ENCODE results near the gene THRAP3. TPM values are rescaled to one million over a fixed set of nuclear protein-coding genes. Genes with fewer than 3 reads are reported as not detected.
"Not testable (repeated sequence)": the region's sequence is repeated elsewhere in the genome, so short reads cannot be mapped to it uniquely, and the experiment has no call there.

The THRAP3 gene
- total and polyA plus RNA-seq, 2 of the 8 experiments (the other 6 are each of a cell fraction or from before 2014, with no cell fraction given) = 40.2 to 183 TPM

GRCh38 chr1:36221901-36222300 lies 2.3 kb upstream of the THRAP3 start:
- H2BK120ac ChIP-seq (replicated peaks; ENCODE audit: low read depth, low read length); H3K36me3 ChIP-seq (ENCODE audit: control insufficient read depth in 2 of 4, insufficient read depth in 4 of 4, low read length in 3 of 4); H3K79me1 ChIP-seq (ENCODE audit: low read depth, low read length); H3K23ac ChIP-seq (ENCODE audit: insufficient read length); H2AFZ ChIP-seq (ENCODE audit: low read length); H3K4me3 ChIP-seq (ENCODE audit: extremely low read depth in 1 of 4, insufficient read depth in 2 of 4, low read depth in 3 of 4, low read length in 4 of 4); DNase-seq (ENCODE audit: low read depth in 1 of 2, low spot score in 2 of 2); H4K91ac ChIP-seq (replicated peaks; ENCODE audit: insufficient read length, low read length); H2BK5ac ChIP-seq (ENCODE audit: low read depth, low read length); H3K14ac ChIP-seq (ENCODE audit: insufficient read length); FAIRE-seq; H3K27ac ChIP-seq (ENCODE audit: low read depth, low read length); H3K4ac ChIP-seq (replicated peaks; ENCODE audit: insufficient read length, low read depth, low read length); H3K4me2 ChIP-seq (ENCODE audit: insufficient read depth in 1 of 2, low read depth in 2 of 2, low read length in 2 of 2); H3K4me1 ChIP-seq (replicated peaks in 1 of 4; ENCODE audit: control insufficient read depth in 3 of 4, insufficient read depth in 4 of 4, low read length in 3 of 4); H2BK12ac ChIP-seq (ENCODE audit: low read depth, low read length); H3K23me2 ChIP-seq (ENCODE audit: low read depth, low read length); H2AK5ac ChIP-seq (ENCODE audit: low read depth, low read length); H3K9me3 ChIP-seq (ENCODE audit: insufficient read depth in 2 of 2, low read depth in 1 of 2, low read length in 1 of 2); H4K8ac ChIP-seq (ENCODE audit: extremely low read depth, insufficient read depth, low read length); H2BK20ac ChIP-seq (ENCODE audit: low read length); H4K5ac ChIP-seq (ENCODE audit: insufficient read length, low read depth, low read length); H2BK15ac ChIP-seq (ENCODE audit: low read length); H3K18ac ChIP-seq (ENCODE audit: extremely low read depth, low read length); H3K27me3 ChIP-seq (replicated peaks in 1 of 4; ENCODE audit: control insufficient read depth in 3 of 4, extremely low read depth in 1 of 4, insufficient read depth in 3 of 4, low read length in 3 of 4); H3K9ac ChIP-seq (replicated peaks in 1 of 4; ENCODE audit: extremely low read depth in 1 of 4, low read depth in 3 of 4, low read length in 3 of 4); H3K56ac ChIP-seq (replicated peaks; ENCODE audit: insufficient read length, low read depth, low read length): not testable (repeated sequence)
- ChIA-PET CTCF (ENCODE audit: partially characterized antibody) (interaction anchor here (0.7 to 6.4 kb wide), 4 partner anchors 34 to 125 kb away, joined by 3 to 38 read pairs (median 18); partner anchors contain the start of gene TRAPPC3), POLR2A (ENCODE audit: partially characterized antibody) (interaction anchor here (5.0 kb wide), 1 partner anchor 18 kb away, joined by 48 read pairs; no protein-coding TSS in a partner anchor)
- Histone ChIP-seq H3K79me2 (ENCODE audit: control insufficient read depth in 1 of 2, insufficient read depth in 2 of 2, low read length in 2 of 2) (peaks cover 21 to 26% of the 10 kb centered on the region in 2 experiments), H4K20me1 (replicated peaks in 1 of 2; ENCODE audit: control insufficient read depth in 1 of 2, insufficient read depth in 2 of 2, low read length in 2 of 2) (peaks cover 11 to 13% of the 10 kb centered on the region in 2 experiments)
- 98% methylated on average over 7 of the region's 7 CpGs; no CpG with 5 or more reads in 1 of the 2 experiments for WGBS, 2 experiments (ENCODE audit: extremely low coverage in 1 of 2, insufficient coverage in 1 of 2, insufficient read length in 1 of 2, insufficient replicate concordance in 2 of 2, low coverage in 1 of 2, low lambda C conversion rate in 2 of 2, missing lambda C conversion rate in 1 of 2)

Measured in H1 (cell line).